Gastrocnemius medialis (tissue), 4 donors: ENCODE results near the gene LRP1. TPM values are rescaled to one million over a fixed set of nuclear protein-coding genes. Genes with fewer than 3 reads are reported as not detected.

Source experiments
- ATAC-seq, 2 donors: fragments of 150-250 bp; one replicate each; pipeline ENCODE4 v1.9.1; 2016
- DNase-seq, 2 donors: peaks; one replicate each; pipeline ENCODE4 v3.0.0-alpha.2; 2019
- H3K27ac ChIP-seq, 4 donors: fragments of 200-600 bp; sonication (generic); 1 replicate in 1 of 4; 2 replicates in 3 of 4; pipeline ENCODE4 v1.5.1; 2016 to 2018; ENCODE audit warnings: mild to moderate bottlenecking in 2 of 4, moderate library complexity in 1 of 4
- H3K27me3 ChIP-seq, 3 donors: fragments of 200-600 bp; sonication (generic) in 2 of 3; 1 replicate in 1 of 3; 2 replicates in 2 of 3; pipeline versions ENCODE4 v1.5.1 to v1.6.0; 2016 to 2019; ENCODE audit warnings: mild to moderate bottlenecking in 1 of 3, moderate library complexity in 1 of 3
- H3K36me3 ChIP-seq, 2 donors: fragments of 200-600 bp; sonication (generic) in 1 of 2; one replicate each; pipeline ENCODE4 v1.5.1; 2017 to 2018
- H3K4me1 ChIP-seq, 2 donors: fragments of 200-600 bp; sonication (generic) in 1 of 2; one replicate each; pipeline ENCODE4 v1.5.1; 2016 to 2017; ENCODE audit warnings: mild to moderate bottlenecking in 2 of 2
- H3K4me3 ChIP-seq, 4 donors: fragments of 200-600 bp; sonication (generic) in 3 of 4; 1 replicate in 1 of 4; 2 replicates in 3 of 4; pipeline ENCODE4 v1.5.1; 2016 to 2019; ENCODE audit warnings: mild to moderate bottlenecking in 2 of 4
- H3K9me3 ChIP-seq, 3 donors: fragments of 200-600 bp; sonication (generic) in 2 of 3; 1 replicate in 1 of 3; 2 replicates in 2 of 3; pipeline ENCODE4 v1.5.1; 2016 to 2019
- CTCF ChIP-seq, 5 experiments: fragments of 450-650 bp in 3 of 5; fragments of 200-600 bp in 2 of 5; sonication (generic) in 2 of 5; IDR thresholded peaks in 4 of 5; conservative IDR thresholded peaks in 1 of 5; 1 replicate in 4 of 5; 2 replicates in 1 of 5; pipeline ENCODE4 v1.5.1; 2016 to 2019; ENCODE audit warnings: antibody characterized with exemption in 5 of 5, mild to moderate bottlenecking in 3 of 5, moderate library complexity in 3 of 5
- POLR2A ChIP-seq, 2 donors: fragments of 450-650 bp; IDR thresholded peaks; one replicate each; pipeline ENCODE4 v1.6.1; 2017; ENCODE audit warnings: antibody characterized with exemption in 2 of 2, mild to moderate bottlenecking in 2 of 2, moderate library complexity in 2 of 2
- in situ Hi-C, 4 donors: fragments of 200-750 bp; cut with MboI; loops; one replicate each; pipeline versions ENCODE4 v1.15.0 to v1.8.0; 2017; ENCODE audit warnings: low sequenced_read_pairs in 4 of 4
- intact Hi-C: fragments of 100-400 bp; cut with DNase I; formaldehyde crosslinking; loops from one replicate; pipeline ENCODE4 v1.15.1; 2023; ENCODE audit warnings: low total_unique reads
- total RNA-seq, 4 donors: library from RNA; depleted of rRNA; stranded (reverse); fragments of >200 nt; gene quantifications; one replicate each; pipeline versions ENCODE4 v1.1.0 to v1.2.3, GENCODE V29; 2016

The LRP1 gene
- total RNA-seq, 4 donors from 2014 or later = 26.1 to 53.5 (median 49.8) TPM

- Histone ChIP-seq H3K27ac (no peak overlapping the region), H3K27me3 (no peaks in the 10 kb centered on the region), H3K36me3 (peaks cover 0 to 5% of the 10 kb centered on the region in 2 donors), H3K9me3 (no peaks in the 10 kb centered on the region), H3K4me1 (no peaks in the 10 kb centered on the region), H3K4me3 (no peak overlapping the region)
- in situ Hi-C loops = no loop called here
- TF ChIP-seq POLR2A (IDR thresholded peaks at IDR 0.05) (no peak), CTCF (IDR thresholded peaks at IDR 0.05 in 4 of 5, conservative IDR thresholded peaks at IDR 0.05 in 1 of 5) (no peak)
- intact Hi-C loops = no loop called here
- ATAC-seq (no peak), DNase-seq (no peak)
Measured at GRCh38 chr12:57195611-57196371, 67.5 kb downstream of the LRP1 start.

DNA sequence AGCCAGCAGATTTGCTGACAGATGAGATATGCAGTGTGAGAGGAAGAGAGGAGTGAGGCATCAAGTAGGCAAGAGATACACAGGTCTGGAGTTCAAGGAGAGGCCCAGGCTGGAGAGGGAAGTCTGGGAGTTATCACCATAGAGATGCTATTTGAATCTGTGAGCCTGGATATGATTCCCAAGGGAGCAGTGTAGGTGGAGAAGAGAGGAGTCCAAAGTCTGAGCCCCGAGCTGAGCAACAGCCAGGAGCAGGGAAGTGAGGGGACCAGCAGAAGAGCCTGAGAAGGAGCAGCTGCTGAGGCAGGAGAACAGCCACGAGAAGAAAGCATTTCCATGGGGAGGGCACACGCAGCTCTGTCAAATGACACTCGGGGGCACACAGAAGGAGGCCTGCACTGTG lies 68.2 kb downstream of the LRP1 start:
- peaks cover 0 to 5% of the 10 kb centered on the region in 2 donors for H3K36me3 ChIP-seq
- intact Hi-C loops = no loop called here
- ATAC-seq = no peak
- H3K4me1 ChIP-seq = no peaks in the 10 kb centered on the region
- H3K27me3 ChIP-seq = no peaks in the 10 kb centered on the region
- in situ Hi-C loops = no loop called here
- H3K9me3 ChIP-seq = no peaks in the 10 kb centered on the region
- no peak for DNase-seq
- no peak for TF ChIP-seq CTCF (IDR thresholded peaks at IDR 0.05 in 4 of 5, conservative IDR thresholded peaks at IDR 0.05 in 1 of 5)
- no peak for TF ChIP-seq POLR2A (IDR thresholded peaks at IDR 0.05)
- no peak overlapping the region for H3K4me3 ChIP-seq
- no peak overlapping the region for H3K27ac ChIP-seq

DNA sequence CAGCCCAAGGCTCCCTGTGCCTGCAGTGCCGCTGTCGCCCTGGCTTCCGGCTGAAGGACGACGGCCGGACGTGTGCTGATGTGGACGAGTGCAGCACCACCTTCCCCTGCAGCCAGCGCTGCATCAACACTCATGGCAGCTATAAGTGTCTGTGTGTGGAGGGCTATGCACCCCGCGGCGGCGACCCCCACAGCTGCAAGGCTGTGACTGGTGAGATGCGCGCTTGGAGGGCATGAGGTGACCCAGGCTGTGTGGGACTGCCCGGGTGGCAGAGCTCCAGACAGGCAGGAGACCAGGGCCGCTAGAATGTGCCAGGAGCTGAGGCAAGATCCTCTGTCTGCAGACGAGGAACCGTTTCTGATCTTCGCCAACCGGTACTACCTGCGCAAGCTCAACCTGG lies 68.7 kb downstream of the LRP1 start:
- Histone ChIP-seq H3K27me3 (no peaks in the 10 kb centered on the region), H3K4me3 (no peak overlapping the region), H3K36me3 (peaks cover 0 to 5% of the 10 kb centered on the region in 2 donors), H3K9me3 (no peaks in the 10 kb centered on the region), H3K27ac (no peak overlapping the region), H3K4me1 (no peaks in the 10 kb centered on the region)
- DNase-seq = no peak
- in situ Hi-C loops = no loop called here
- ATAC-seq = no peak
- TF ChIP-seq POLR2A (IDR thresholded peaks at IDR 0.05) (no peak), CTCF (IDR thresholded peaks at IDR 0.05 in 4 of 5, conservative IDR thresholded peaks at IDR 0.05 in 1 of 5) (no peak)
- intact Hi-C loops = no loop called here

DNA sequence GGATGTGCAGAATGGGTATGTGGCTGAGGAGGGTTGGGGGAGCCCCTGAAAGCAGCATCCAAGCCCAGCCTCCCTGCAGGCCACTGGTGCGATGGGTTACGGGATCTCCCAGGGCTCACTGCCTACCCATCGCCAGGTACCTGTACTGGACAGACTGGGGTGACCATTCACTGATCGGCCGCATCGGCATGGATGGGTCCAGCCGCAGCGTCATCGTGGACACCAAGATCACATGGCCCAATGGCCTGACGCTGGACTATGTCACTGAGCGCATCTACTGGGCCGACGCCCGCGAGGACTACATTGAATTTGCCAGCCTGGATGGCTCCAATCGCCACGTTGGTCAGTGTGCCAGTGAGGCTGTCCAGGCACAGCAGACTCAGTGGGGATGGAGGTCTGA lies 70.0 kb downstream of the LRP1 start:
- Histone ChIP-seq H3K9me3 (no peaks in the 10 kb centered on the region), H3K27ac (no peak overlapping the region), H3K4me3 (no peak overlapping the region), H3K27me3 (no peaks in the 10 kb centered on the region), H3K4me1 (no peaks in the 10 kb centered on the region), H3K36me3 (peaks cover 0 to 5% of the 10 kb centered on the region in 2 donors)
- intact Hi-C loops = no loop called here
- TF ChIP-seq POLR2A (IDR thresholded peaks at IDR 0.05) (no peak), CTCF (IDR thresholded peaks at IDR 0.05 in 4 of 5, conservative IDR thresholded peaks at IDR 0.05 in 1 of 5) (no peak)
- in situ Hi-C loops = no loop called here
- DNase-seq = no peak
- ATAC-seq = no peak

DNA sequence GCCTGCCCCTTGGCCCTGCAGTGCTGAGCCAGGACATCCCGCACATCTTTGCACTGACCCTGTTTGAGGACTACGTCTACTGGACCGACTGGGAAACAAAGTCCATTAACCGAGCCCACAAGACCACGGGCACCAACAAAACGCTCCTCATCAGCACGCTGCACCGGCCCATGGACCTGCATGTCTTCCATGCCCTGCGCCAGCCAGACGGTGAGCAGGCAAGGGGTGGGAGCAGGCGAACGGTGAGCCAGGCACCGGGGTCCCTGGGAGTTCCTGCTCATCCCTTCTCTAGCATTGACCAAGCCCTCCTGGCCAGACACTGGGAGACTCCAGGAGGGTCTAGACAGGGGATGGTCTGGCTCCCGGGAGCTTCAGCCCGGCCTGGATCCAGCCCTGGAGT lies 70.9 kb downstream of the LRP1 start:
- no peak for ATAC-seq
- H3K9me3 ChIP-seq = no peaks in the 10 kb centered on the region
- no peak overlapping the region for H3K27ac ChIP-seq
- no peaks in the 10 kb centered on the region for H3K4me1 ChIP-seq
- no peaks in the 10 kb centered on the region for H3K27me3 ChIP-seq
- no peak for TF ChIP-seq POLR2A (IDR thresholded peaks at IDR 0.05)
- TF ChIP-seq CTCF (IDR thresholded peaks at IDR 0.05 in 4 of 5, conservative IDR thresholded peaks at IDR 0.05 in 1 of 5) = no peak
- peaks cover 0 to 5% of the 10 kb centered on the region in 2 donors for H3K36me3 ChIP-seq
- in situ Hi-C loops = no loop called here
- no peak overlapping the region for H3K4me3 ChIP-seq
- intact Hi-C loops = no loop called here
- DNase-seq = no peak
